ENCODE data around the gene PALMD.

- TF ChIP-seq, protein P1, sequence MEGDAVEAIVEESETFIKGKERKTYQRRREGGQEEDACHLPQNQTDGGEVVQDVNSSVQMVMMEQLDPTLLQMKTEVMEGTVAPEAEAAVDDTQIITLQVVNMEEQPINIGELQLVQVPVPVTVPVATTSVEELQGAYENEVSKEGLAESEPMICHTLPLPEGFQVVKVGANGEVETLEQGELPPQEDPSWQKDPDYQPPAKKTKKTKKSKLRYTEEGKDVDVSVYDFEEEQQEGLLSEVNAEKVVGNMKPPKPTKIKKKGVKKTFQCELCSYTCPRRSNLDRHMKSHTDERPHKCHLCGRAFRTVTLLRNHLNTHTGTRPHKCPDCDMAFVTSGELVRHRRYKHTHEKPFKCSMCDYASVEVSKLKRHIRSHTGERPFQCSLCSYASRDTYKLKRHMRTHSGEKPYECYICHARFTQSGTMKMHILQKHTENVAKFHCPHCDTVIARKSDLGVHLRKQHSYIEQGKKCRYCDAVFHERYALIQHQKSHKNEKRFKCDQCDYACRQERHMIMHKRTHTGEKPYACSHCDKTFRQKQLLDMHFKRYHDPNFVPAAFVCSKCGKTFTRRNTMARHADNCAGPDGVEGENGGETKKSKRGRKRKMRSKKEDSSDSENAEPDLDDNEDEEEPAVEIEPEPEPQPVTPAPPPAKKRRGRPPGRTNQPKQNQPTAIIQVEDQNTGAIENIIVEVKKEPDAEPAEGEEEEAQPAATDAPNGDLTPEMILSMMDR (IDR thresholded peaks at IDR 0.05), result no peak
- no peak for TF ChIP-seq POLR2A (IDR thresholded peaks at IDR 0.05)
Measured at GRCh38 chr1:99661780-99662179, 15.9 kb downstream of the PALMD start.
